Endodermal cell (in vitro differentiated cells): ENCODE measurements around the gene MERTK. TPM values are rescaled to one million over a fixed set of nuclear protein-coding genes. Genes with fewer than 3 reads are reported as not detected.
A peak's percentile ranks its signal among the peaks of the same experiment; 100 is the strongest.
"Not testable (repeated sequence)": the region's sequence is repeated elsewhere in the genome, so short reads cannot be mapped to it uniquely, and the experiment has no call there.

Experiments used
- DNase-seq: peaks from one replicate; pipeline ENCODE4 v3.0.0-alpha.2; 2017
- H3K27ac ChIP-seq: 2 replicates; pipeline ENCODE4 v1.5.1; 2013; ENCODE audit warnings: mild to moderate bottlenecking, low read depth, low read length, moderate library complexity
- H3K27me3 ChIP-seq: 2 replicates; pipeline ENCODE4 v1.6.1; 2013; ENCODE audit warnings: mild to moderate bottlenecking, low read length, moderate library complexity; ENCODE audit not compliant: insufficient read depth, control insufficient read depth, poor library complexity, severe bottlenecking
- H3K36me3 ChIP-seq: 2 replicates; pipeline ENCODE4 v1.7.0; 2013; ENCODE audit warnings: mild to moderate bottlenecking, low read length, moderate library complexity; ENCODE audit not compliant: control insufficient read depth, insufficient read depth
- H3K4me1 ChIP-seq: one replicate; pipeline ENCODE4 v1.7.0; 2013; ENCODE audit warnings: low read length; ENCODE audit not compliant: control insufficient read depth, insufficient read depth
- H3K4me3 ChIP-seq: 2 replicates; pipeline ENCODE4 v1.5.1; 2013; ENCODE audit warnings: mild to moderate bottlenecking, low read length, moderate library complexity
- H3K9ac ChIP-seq: 2 replicates; pipeline ENCODE4 v1.6.1; 2013; ENCODE audit warnings: mild to moderate bottlenecking, low read length, moderate library complexity; ENCODE audit not compliant: poor library complexity, severe bottlenecking; ENCODE audit errors: extremely low read depth
- H3K9me3 ChIP-seq: 2 replicates; pipeline ENCODE4 v1.6.1; 2013; ENCODE audit warnings: mild to moderate bottlenecking, low read length, moderate library complexity; ENCODE audit not compliant: control insufficient read depth
- H3K27ac Mint-ChIP-seq: 2 replicates; pipeline ENCODE4 v1.8.0; 2020; ENCODE audit warnings: mixed read lengths
- H3K27me3 Mint-ChIP-seq: 2 replicates; pipeline ENCODE4 v1.8.0; 2021; ENCODE audit warnings: mild to moderate bottlenecking, mixed read lengths; ENCODE audit not compliant: insufficient read depth
- H3K36me3 Mint-ChIP-seq: 2 replicates; pipeline ENCODE4 v1.8.0; 2020; ENCODE audit warnings: low read depth, mixed read lengths
- H3K4me1 Mint-ChIP-seq: 2 replicates; pipeline ENCODE4 v1.8.0; 2020; ENCODE audit warnings: mixed read lengths
- H3K4me3 Mint-ChIP-seq: 2 replicates; pipeline ENCODE4 v1.8.0; 2020; ENCODE audit warnings: mild to moderate bottlenecking, moderate library complexity, mixed read lengths
- H3K9me3 Mint-ChIP-seq: 2 replicates; pipeline ENCODE4 v1.8.0; 2020; ENCODE audit warnings: mild to moderate bottlenecking, mixed read lengths
- CTCF ChIP-seq: fragments of 200-600 bp; sonication (generic); conservative IDR thresholded peaks from 2 replicates; pipeline ENCODE4 v1.5.0; 2021; ENCODE audit warnings: antibody characterized with exemption, mild to moderate bottlenecking
- WGBS, 2 experiments: methylation state at CpG; one replicate each; pipeline versions ENCODE4 v1.1.5 to v1.1.7; 2013; ENCODE audit warnings: missing lambda C conversion rate in 2 of 2, mixed read lengths in 1 of 2; ENCODE audit not compliant: insufficient coverage in 1 of 2, insufficient read length in 1 of 2; 5-methylcytosine and 5-hydroxymethylcytosine counted together
- total RNA-seq, 2 donors: library from RNA; stranded (reverse); fragmentation: NEBNext Ultra II Directional in 1 of 2; extraction: Animal tissue kit (Norgen Biotek cat#: 25700) in 1 of 2; gene quantifications; 2 replicates in 1 of 2; 3 replicates in 1 of 2; pipeline ENCODE4 v1.2.1, GENCODE V29; 2021

The MERTK gene
- total RNA-seq, 2 donors from 2014 or later = 22.3 to 36.6 TPM

- DNase-seq, H3K9ac ChIP-seq, H3K27me3 ChIP-seq, H3K9me3 Mint-ChIP-seq, H3K27ac ChIP-seq, H3K9me3 ChIP-seq, H3K4me1 ChIP-seq, H3K4me3 Mint-ChIP-seq, H3K27me3 Mint-ChIP-seq, H3K27ac Mint-ChIP-seq, H3K4me3 ChIP-seq, H3K4me1 Mint-ChIP-seq: not testable (repeated sequence)
- no CpG with 5 or more reads among the region's 2 CpGs for WGBS, 2 experiments
- H3K36me3 Mint-ChIP-seq = peaks cover 44% of the 10 kb centered on the region
- H3K36me3 ChIP-seq = peaks cover 47% of the 10 kb centered on the region
These were observed 25.6 kb upstream of the MERTK start for GRCh38 chr2:111872806-111873205.

DNA sequence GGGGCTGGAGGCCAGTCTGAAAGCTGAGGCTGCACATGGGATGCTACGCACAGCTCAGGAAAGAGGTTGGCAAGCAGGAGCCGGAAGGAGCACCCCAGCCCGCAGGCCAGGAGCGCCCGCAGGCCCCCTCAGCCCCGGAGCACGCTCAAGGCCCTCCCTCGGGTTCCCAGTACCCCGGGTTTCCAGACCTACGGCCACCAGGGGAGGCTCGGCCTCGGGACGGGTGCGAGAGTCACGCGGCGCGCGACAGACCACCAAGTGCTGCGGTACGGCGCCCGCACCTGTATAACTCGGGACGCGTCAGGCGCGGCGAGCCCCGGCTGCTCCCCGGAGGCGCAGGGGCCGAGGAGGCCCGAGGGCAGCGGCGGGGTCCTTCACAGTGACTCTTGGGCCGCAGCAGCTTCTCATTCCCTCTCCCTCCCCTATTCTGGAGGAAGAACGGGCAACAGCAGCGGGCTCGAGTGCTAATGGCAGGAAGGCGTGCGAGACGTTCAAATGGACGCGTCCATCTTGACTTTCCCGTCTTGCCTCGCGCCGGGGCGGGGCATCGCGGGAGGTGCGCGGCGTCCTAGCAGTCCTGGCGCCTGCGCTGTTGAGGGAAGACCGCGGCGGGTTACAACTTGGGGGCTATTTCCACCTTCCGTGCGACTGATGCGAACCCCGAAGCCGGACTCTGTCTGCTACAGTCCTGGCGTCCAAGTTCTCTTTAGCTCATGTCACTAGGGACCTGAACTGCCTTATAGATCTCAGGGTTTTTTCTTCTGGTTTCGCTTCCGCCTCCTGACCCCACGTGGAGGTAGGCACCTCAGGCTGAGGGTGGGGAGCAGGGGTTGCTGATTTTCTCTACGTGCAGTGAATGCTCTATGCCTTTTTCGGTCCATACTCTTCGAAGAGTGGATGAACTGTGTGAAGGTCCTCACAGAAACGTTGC is 14.5 kb upstream of the MERTK start, which contains the start of gene ANAPC1:
Gene ANAPC1, minus strand, starts transcription at position 533 of the 931 bp plus-strand sequence. CDS start 3,368 bp downstream, outside the sequence.
- Histone ChIP-seq H3K4me1 (no peaks in the 10 kb centered on the region), H3K4me3 (peak within 1 kb of the TSS; percentile 92), H3K36me3 (peaks cover 4% of the 10 kb centered on the region), H3K9me3 (no peaks in the 10 kb centered on the region), H3K27ac (no peak within 1 kb of the TSS), H3K9ac (peak within 1 kb of the TSS; percentile 75), H3K27me3 (no peaks in the 10 kb centered on the region)
- Mint-ChIP-seq H3K27me3 (no peaks in the 10 kb centered on the region), H3K4me1 (peaks cover 5% of the 10 kb centered on the region), H3K27ac (peak within 1 kb of the TSS; percentile 93), H3K36me3 (peaks cover 7% of the 10 kb centered on the region), H3K9me3 (no peaks in the 10 kb centered on the region), H3K4me3 (peak within 1 kb of the TSS; percentile 86)
- peak; percentile 35 for TF ChIP-seq CTCF
- WGBS, 2 experiments = 0% methylated on average over 29 to 73 of the region's 73 CpGs
- DNase-seq = peak; percentile 96

DNA sequence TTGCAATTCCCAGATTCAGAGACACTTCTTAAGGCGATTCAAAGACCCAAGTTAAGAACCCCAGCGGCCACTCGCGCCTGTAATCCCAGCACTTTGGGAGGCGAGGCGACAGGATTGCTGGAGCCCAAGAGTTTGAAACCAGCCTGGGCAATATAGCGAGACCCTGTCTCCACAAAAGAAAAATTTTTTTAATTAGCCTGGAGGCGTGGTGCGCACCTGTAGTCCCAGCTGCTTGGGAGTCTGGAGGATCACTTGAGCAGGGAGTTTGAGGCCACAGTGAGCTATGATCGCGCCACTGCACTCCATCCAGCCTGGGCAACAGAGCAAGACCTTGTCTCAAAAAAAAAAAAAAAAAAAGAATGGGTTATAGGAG is 13.8 kb upstream of the MERTK start:
- Histone ChIP-seq H3K4me1 (no peaks in the 10 kb centered on the region), H3K36me3 (peaks cover 4% of the 10 kb centered on the region), H3K27me3 (no peaks in the 10 kb centered on the region), H3K27ac (no peak overlapping the region), H3K9ac (peak overlapping the region; percentile 75), H3K4me3 (peak overlapping the region; percentile 92), H3K9me3 (no peaks in the 10 kb centered on the region)
- H3K27me3 Mint-ChIP-seq = no peaks in the 10 kb centered on the region
- peaks cover 7% of the 10 kb centered on the region for H3K36me3 Mint-ChIP-seq
- peak overlapping the region; percentile 86 for H3K4me3 Mint-ChIP-seq
- no peak for TF ChIP-seq CTCF
- DNase-seq = no peak
- H3K27ac Mint-ChIP-seq = peak overlapping the region; percentile 93
- H3K9me3 Mint-ChIP-seq = no peaks in the 10 kb centered on the region
- H3K4me1 Mint-ChIP-seq = peaks cover 5% of the 10 kb centered on the region
- 31 to 38% methylated on average over 9 to 11 of the region's 11 CpGs for WGBS, 2 experiments
